ENCODE measurements around the gene XRRA1.

DNA sequence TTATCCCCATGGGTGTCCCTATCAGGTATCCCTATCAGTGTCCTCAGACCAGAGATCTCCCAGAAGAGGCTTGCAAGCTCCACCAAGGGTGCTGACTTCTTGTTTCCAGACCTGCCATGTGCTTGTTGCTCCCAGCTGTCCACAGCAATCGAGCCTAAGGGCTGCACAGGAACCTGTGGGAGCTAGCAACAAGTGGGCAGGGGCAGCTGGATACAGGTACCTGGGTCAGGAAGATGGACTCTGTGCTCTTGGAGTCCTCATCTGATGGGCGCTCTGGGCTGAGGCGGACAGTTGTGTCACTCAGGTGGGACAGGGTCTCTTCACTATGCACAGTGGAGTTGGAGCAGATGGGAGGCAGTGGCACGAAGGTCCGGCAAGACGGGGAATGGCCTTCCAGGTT, 101.0 kb downstream of the XRRA1 start:
- TF ChIP-seq TCF4 (CRISPR knock-in tag; IDR thresholded peaks at IDR 0.05; ENCODE audit: borderline replicate concordance) (no peak), ZFP30 (CRISPR knock-in tag; IDR thresholded peaks at IDR 0.05) (no peak)

Data from SK-N-SH treated with all-trans-retinoic acid at 6 μM for 48 hours (cell line).